ENCODE data around the gene TEX28.

Gene TEX28

GRCh38 chrX:154332561-154332960 is 37.6 kb upstream of the TEX28 start:
- Histone ChIP-seq H3K4me3 (ENCODE audit: low read depth, low read length) (no peak overlapping the region), H3K27me3 (replicated peaks) (no peaks in the 10 kb centered on the region), H3K27ac (no peak overlapping the region), H3K36me3 (replicated peaks) (no peaks in the 10 kb centered on the region)
- no peak for DNase-seq
- no peak for TF ChIP-seq CTCF (IDR thresholded peaks at IDR 0.05; ENCODE audit: low read depth, low read length, missing control alignments)
- in situ Hi-C loops (cut with HindIII; ENCODE audit: low pct_ligation_motif_present, low sequenced_read_pairs) = no loop called here

GRCh38 chrX:154329294-154329693 is 34.4 kb upstream of the TEX28 start:
- H3K4me3 ChIP-seq (ENCODE audit: low read depth, low read length) = no peak overlapping the region
- DNase-seq = no peak
- H3K27me3 ChIP-seq (replicated peaks) = no peaks in the 10 kb centered on the region
- in situ Hi-C loops (cut with HindIII; ENCODE audit: low pct_ligation_motif_present, low sequenced_read_pairs) = no loop called here
- no peak overlapping the region for H3K27ac ChIP-seq
- no peaks in the 10 kb centered on the region for H3K36me3 ChIP-seq (replicated peaks)
- TF ChIP-seq CTCF (IDR thresholded peaks at IDR 0.05; ENCODE audit: low read depth, low read length, missing control alignments) = no peak

- no peak overlapping the region for H3K27ac ChIP-seq
- H3K27me3 ChIP-seq (replicated peaks) = no peaks in the 10 kb centered on the region
- TF ChIP-seq CTCF (IDR thresholded peaks at IDR 0.05; ENCODE audit: low read depth, low read length, missing control alignments) = no peak
- DNase-seq = no peak
- H3K4me3 ChIP-seq (ENCODE audit: low read depth, low read length) = no peak overlapping the region
- no peaks in the 10 kb centered on the region for H3K36me3 ChIP-seq (replicated peaks)
- in situ Hi-C loops (cut with HindIII; ENCODE audit: low pct_ligation_motif_present, low sequenced_read_pairs) = no loop called here
These were observed 33.7 kb upstream of the TEX28 start for GRCh38 chrX:154328646-154329045.

GRCh38 chrX:154327038-154327820 is 32.3 kb upstream of the TEX28 start:
- Histone ChIP-seq H3K36me3 (replicated peaks) (no peaks in the 10 kb centered on the region), H3K27me3 (replicated peaks) (peaks cover 7% of the 10 kb centered on the region), H3K27ac (no peak overlapping the region), H3K4me3 (ENCODE audit: low read depth, low read length) (no peak overlapping the region)
- in situ Hi-C loops (cut with HindIII; ENCODE audit: low pct_ligation_motif_present, low sequenced_read_pairs) = no loop called here
- DNase-seq = no peak
- TF ChIP-seq CTCF (IDR thresholded peaks at IDR 0.05; ENCODE audit: low read depth, low read length, missing control alignments) = no peak

- no peak for TF ChIP-seq CTCF (IDR thresholded peaks at IDR 0.05; ENCODE audit: low read depth, low read length, missing control alignments)
- Histone ChIP-seq H3K4me3 (ENCODE audit: low read depth, low read length) (no peak overlapping the region), H3K36me3 (replicated peaks) (no peaks in the 10 kb centered on the region), H3K27me3 (replicated peaks) (peaks cover 7% of the 10 kb centered on the region), H3K27ac (no peak overlapping the region)
- in situ Hi-C loops (cut with HindIII; ENCODE audit: low pct_ligation_motif_present, low sequenced_read_pairs) = no loop called here
- DNase-seq = peak; percentile 34
These were observed 30.6 kb upstream of the TEX28 start for GRCh38 chrX:154325541-154325940.

GRCh38 chrX:154323537-154323936 is 28.6 kb upstream of the TEX28 start:
- no peak for TF ChIP-seq CTCF (IDR thresholded peaks at IDR 0.05; ENCODE audit: low read depth, low read length, missing control alignments)
- H3K4me3 ChIP-seq (ENCODE audit: low read depth, low read length) = no peak overlapping the region
- DNase-seq = no peak
- H3K27ac ChIP-seq = no peak overlapping the region
- H3K27me3 ChIP-seq (replicated peaks) = peaks cover 7% of the 10 kb centered on the region
- no peaks in the 10 kb centered on the region for H3K36me3 ChIP-seq (replicated peaks)
- in situ Hi-C loops (cut with HindIII; ENCODE audit: low pct_ligation_motif_present, low sequenced_read_pairs) = no loop called here

Data from brain microvascular endothelial cell (primary cell).